ENCODE measurements around the gene SPG7.

Gene SPG7

DNA sequence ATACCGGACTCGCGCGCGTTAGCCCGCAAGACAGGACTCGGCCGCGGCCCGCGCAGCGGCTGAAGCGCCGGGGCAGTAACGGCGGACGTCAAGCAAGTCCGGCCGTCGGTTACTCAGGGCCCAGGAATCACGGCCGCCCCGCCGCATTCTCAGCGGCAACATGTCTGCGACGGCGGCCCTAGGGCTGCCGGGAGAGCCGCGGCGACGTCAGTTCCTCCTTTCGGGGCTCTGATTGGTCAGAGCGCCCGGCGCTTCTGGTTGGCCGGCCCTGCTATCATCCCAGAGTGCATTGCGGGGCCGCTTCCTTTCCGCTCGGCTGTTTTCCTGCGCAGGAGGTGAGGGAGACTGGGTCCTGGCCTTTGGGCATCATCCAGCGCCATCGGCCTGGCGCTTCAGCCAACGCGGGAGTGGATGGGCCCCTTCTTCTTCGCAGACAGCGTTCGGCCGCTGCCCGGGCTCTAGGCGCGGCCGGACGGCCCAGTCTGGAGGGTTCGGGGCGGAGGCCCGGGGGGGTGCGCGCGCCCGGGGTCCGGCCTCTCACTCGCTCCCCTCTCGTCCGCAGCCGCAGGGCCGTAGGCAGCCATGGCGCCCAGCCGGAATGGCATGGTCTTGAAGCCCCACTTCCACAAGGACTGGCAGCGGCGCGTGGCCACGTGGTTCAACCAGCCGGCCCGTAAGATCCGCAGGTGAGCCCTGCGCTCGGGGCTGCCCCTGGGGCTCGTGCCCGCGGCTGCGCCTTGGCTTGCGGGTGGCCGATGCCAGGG lies 52.4 kb downstream of the SPG7 start, which contains the start of gene RPL13 (continued):
- TF ChIP-seq OVOL3 (tag by site-specific recombination; IDR thresholded peaks at IDR 0.05) (no peak), ZNF514 (tag by site-specific recombination; IDR thresholded peaks at IDR 0.05) (no peak), GLIS2 (tag by site-specific recombination; IDR thresholded peaks at IDR 0.05) (peak; percentile 66; the same call in 1 of the 2 replicates), ZNF610 (tag by site-specific recombination; IDR thresholded peaks at IDR 0.05; ENCODE audit: borderline replicate concordance) (0 out of 2 replicates have a peak, but pooled peaks have one; percentile 18), ZBTB21 (tag by site-specific recombination; IDR thresholded peaks at IDR 0.05) (no peak), ZNF366 (tag by site-specific recombination; conservative IDR thresholded peaks at IDR 0.05) (no peak), ZNF274 (IDR thresholded peaks at IDR 0.05; ENCODE audit: low read length) (no peak), ZNF274 (tag by site-specific recombination; IDR thresholded peaks at IDR 0.05; ENCODE audit: borderline replicate concordance) (no peak), TSHZ1 (tag by site-specific recombination; IDR thresholded peaks at IDR 0.05; ENCODE audit: borderline replicate concordance) (no peak), ZBTB1 (tag by site-specific recombination; IDR thresholded peaks at IDR 0.05) (no peak), KLF16 (tag by site-specific recombination; IDR thresholded peaks at IDR 0.05) (peak; percentile 43; the same call in 1 of the 2 replicates), ZNF660 (tag by site-specific recombination; IDR thresholded peaks at IDR 0.05) (peak; percentile 86), SALL2 (tag by site-specific recombination; IDR thresholded peaks at IDR 0.05; ENCODE audit: borderline replicate concordance) (no peak), ZNF155 (tag by site-specific recombination; IDR thresholded peaks at IDR 0.05) (no peak), ZNF544 (tag by site-specific recombination; IDR thresholded peaks at IDR 0.05) (no peak), SETDB1 (IDR thresholded peaks at IDR 0.05; ENCODE audit: insufficient read length, low read length) (no peak), FEZF1 (tag by site-specific recombination; IDR thresholded peaks at IDR 0.05) (no peak), ZNF23 (tag by site-specific recombination; IDR thresholded peaks at IDR 0.05; ENCODE audit: borderline replicate concordance) (no peak), ZBTB7A (tag by site-specific recombination; IDR thresholded peaks at IDR 0.05; ENCODE audit: low read depth) (no peak), ZNF548 (tag by site-specific recombination; IDR thresholded peaks at IDR 0.05) (no peak)
- TF ChIP-seq, protein P1, sequence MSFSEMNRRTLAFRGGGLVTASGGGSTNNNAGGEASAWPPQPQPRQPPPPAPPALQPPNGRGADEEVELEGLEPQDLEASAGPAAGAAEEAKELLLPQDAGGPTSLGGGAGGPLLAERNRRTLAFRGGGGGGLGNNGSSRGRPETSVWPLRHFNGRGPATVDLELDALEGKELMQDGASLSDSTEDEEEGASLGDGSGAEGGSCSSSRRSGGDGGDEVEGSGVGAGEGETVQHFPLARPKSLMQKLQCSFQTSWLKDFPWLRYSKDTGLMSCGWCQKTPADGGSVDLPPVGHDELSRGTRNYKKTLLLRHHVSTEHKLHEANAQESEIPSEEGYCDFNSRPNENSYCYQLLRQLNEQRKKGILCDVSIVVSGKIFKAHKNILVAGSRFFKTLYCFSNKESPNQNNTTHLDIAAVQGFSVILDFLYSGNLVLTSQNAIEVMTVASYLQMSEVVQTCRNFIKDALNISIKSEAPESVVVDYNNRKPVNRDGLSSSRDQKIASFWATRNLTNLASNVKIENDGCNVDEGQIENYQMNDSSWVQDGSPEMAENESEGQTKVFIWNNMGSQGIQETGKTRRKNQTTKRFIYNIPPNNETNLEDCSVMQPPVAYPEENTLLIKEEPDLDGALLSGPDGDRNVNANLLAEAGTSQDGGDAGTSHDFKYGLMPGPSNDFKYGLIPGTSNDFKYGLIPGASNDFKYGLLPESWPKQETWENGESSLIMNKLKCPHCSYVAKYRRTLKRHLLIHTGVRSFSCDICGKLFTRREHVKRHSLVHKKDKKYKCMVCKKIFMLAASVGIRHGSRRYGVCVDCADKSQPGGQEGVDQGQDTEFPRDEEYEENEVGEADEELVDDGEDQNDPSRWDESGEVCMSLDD (tag by site-specific recombination; IDR thresholded peaks at IDR 0.05) = no peak
- TF ChIP-seq, protein P2, sequence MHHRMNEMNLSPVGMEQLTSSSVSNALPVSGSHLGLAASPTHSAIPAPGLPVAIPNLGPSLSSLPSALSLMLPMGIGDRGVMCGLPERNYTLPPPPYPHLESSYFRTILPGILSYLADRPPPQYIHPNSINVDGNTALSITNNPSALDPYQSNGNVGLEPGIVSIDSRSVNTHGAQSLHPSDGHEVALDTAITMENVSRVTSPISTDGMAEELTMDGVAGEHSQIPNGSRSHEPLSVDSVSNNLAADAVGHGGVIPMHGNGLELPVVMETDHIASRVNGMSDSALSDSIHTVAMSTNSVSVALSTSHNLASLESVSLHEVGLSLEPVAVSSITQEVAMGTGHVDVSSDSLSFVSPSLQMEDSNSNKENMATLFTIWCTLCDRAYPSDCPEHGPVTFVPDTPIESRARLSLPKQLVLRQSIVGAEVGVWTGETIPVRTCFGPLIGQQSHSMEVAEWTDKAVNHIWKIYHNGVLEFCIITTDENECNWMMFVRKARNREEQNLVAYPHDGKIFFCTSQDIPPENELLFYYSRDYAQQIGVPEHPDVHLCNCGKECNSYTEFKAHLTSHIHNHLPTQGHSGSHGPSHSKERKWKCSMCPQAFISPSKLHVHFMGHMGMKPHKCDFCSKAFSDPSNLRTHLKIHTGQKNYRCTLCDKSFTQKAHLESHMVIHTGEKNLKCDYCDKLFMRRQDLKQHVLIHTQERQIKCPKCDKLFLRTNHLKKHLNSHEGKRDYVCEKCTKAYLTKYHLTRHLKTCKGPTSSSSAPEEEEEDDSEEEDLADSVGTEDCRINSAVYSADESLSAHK (tag by site-specific recombination; IDR thresholded peaks at IDR 0.05) = no peak
- TF ChIP-seq, protein P3, sequence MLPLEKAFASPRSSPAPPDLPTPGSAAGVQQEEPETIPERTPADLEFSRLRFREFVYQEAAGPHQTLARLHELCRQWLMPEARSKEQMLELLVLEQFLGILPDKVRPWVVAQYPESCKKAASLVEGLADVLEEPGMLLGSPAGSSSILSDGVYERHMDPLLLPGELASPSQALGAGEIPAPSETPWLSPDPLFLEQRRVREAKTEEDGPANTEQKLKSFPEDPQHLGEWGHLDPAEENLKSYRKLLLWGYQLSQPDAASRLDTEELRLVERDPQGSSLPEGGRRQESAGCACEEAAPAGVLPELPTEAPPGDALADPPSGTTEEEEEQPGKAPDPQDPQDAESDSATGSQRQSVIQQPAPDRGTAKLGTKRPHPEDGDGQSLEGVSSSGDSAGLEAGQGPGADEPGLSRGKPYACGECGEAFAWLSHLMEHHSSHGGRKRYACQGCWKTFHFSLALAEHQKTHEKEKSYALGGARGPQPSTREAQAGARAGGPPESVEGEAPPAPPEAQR (tag by site-specific recombination; IDR thresholded peaks at IDR 0.05) = no peak
- TF ChIP-seq, protein P4, sequence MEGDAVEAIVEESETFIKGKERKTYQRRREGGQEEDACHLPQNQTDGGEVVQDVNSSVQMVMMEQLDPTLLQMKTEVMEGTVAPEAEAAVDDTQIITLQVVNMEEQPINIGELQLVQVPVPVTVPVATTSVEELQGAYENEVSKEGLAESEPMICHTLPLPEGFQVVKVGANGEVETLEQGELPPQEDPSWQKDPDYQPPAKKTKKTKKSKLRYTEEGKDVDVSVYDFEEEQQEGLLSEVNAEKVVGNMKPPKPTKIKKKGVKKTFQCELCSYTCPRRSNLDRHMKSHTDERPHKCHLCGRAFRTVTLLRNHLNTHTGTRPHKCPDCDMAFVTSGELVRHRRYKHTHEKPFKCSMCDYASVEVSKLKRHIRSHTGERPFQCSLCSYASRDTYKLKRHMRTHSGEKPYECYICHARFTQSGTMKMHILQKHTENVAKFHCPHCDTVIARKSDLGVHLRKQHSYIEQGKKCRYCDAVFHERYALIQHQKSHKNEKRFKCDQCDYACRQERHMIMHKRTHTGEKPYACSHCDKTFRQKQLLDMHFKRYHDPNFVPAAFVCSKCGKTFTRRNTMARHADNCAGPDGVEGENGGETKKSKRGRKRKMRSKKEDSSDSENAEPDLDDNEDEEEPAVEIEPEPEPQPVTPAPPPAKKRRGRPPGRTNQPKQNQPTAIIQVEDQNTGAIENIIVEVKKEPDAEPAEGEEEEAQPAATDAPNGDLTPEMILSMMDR (tag by site-specific recombination; IDR thresholded peaks at IDR 0.05) = peak; percentile 69
- TF ChIP-seq, protein P5, sequence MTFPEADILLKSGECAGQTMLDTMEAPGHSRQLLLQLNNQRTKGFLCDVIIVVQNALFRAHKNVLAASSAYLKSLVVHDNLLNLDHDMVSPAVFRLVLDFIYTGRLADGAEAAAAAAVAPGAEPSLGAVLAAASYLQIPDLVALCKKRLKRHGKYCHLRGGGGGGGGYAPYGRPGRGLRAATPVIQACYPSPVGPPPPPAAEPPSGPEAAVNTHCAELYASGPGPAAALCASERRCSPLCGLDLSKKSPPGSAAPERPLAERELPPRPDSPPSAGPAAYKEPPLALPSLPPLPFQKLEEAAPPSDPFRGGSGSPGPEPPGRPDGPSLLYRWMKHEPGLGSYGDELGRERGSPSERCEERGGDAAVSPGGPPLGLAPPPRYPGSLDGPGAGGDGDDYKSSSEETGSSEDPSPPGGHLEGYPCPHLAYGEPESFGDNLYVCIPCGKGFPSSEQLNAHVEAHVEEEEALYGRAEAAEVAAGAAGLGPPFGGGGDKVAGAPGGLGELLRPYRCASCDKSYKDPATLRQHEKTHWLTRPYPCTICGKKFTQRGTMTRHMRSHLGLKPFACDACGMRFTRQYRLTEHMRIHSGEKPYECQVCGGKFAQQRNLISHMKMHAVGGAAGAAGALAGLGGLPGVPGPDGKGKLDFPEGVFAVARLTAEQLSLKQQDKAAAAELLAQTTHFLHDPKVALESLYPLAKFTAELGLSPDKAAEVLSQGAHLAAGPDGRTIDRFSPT (tag by site-specific recombination; IDR thresholded peaks at IDR 0.05) = no peak; the same call in 1 of the 2 replicates

Data from HEK293 (cell line).